Upper lobe of right lung (tissue), 1 donor: ENCODE results near the gene SLC25A6. TPM values are rescaled to one million over a fixed set of nuclear protein-coding genes. Genes with fewer than 3 reads are reported as not detected.

Experiments
- ATAC-seq: fragments of 200-7000 bp; cut with Tn5 transposase; one replicate; pipeline ENCODE4 v1.9.1; 2020; ENCODE audit warnings: mild to moderate bottlenecking, moderate library complexity
- DNase-seq: peaks from one replicate; pipeline ENCODE4 v3.0.0-alpha.2; 2020
- H3K27ac ChIP-seq: fragments of 200-600 bp; one replicate; pipeline ENCODE4 v1.8.0; 2022
- H3K27me3 ChIP-seq: fragments of 200-600 bp; one replicate; pipeline ENCODE4 v1.8.0; 2022; ENCODE audit warnings: mild to moderate bottlenecking
- H3K36me3 ChIP-seq: fragments of 200-600 bp; one replicate; pipeline ENCODE4 v1.8.0; 2022
- H3K4me1 ChIP-seq: fragments of 200-600 bp; one replicate; pipeline ENCODE4 v1.8.0; 2022
- H3K4me3 ChIP-seq: fragments of 200-600 bp; one replicate; pipeline ENCODE4 v1.8.0; 2022; ENCODE audit warnings: mild to moderate bottlenecking
- H3K9me3 ChIP-seq: fragments of 200-600 bp; one replicate; pipeline ENCODE4 v1.8.0; 2022
- CTCF ChIP-seq: fragments of 200-600 bp; IDR thresholded peaks from one replicate; pipeline ENCODE4 v1.8.0; 2022; ENCODE audit warnings: antibody characterized with exemption
- intact Hi-C: fragments of 100-400 bp; cut with DNase I; formaldehyde crosslinking; loops from one replicate; pipeline ENCODE4 v1.11.0; 2022
- total RNA-seq: library from RNA; stranded (reverse); fragmentation: NEBNext Ultra II Directional; extraction: Animal tissue kit (Norgen Biotek cat#: 25700); gene quantifications from one replicate; pipeline ENCODE4 v1.2.1, GENCODE V29; 2021
- donor health status: DM: no; HTN: yes; CAD: no; lungs with severe emphysema.

The SLC25A6 gene
- total RNA-seq, 1 donor from 2014 or later, result 337 TPM

GRCh38 chrX:1422135-1422465, 30.2 kb upstream of the SLC25A6 start:
- Histone ChIP-seq H3K27me3 (no peaks in the 10 kb centered on the region), H3K4me3 (no peak overlapping the region), H3K27ac (no peak overlapping the region), H3K9me3 (no peaks in the 10 kb centered on the region), H3K4me1 (no peaks in the 10 kb centered on the region), H3K36me3 (peaks cover 38% of the 10 kb centered on the region)
- DNase-seq, result peak; percentile 10
- intact Hi-C loops, result no loop called here
- no peak for TF ChIP-seq CTCF
- ATAC-seq, result no peak

- Histone ChIP-seq H3K27me3 (no peaks in the 10 kb centered on the region), H3K36me3 (peaks cover 33% of the 10 kb centered on the region), H3K9me3 (no peaks in the 10 kb centered on the region), H3K4me3 (no peak overlapping the region), H3K4me1 (no peaks in the 10 kb centered on the region), H3K27ac (no peak overlapping the region)
- no peak for TF ChIP-seq CTCF
- intact Hi-C loops, result no loop called here
- DNase-seq (peak; percentile 28), ATAC-seq (no peak)
These were observed 29.7 kb upstream of the SLC25A6 start for GRCh38 chrX:1421433-1422134.

- intact Hi-C loops, result no loop called here
- no peak for TF ChIP-seq CTCF
- Histone ChIP-seq H3K27me3 (no peaks in the 10 kb centered on the region), H3K27ac (no peak overlapping the region), H3K9me3 (no peaks in the 10 kb centered on the region), H3K4me1 (no peaks in the 10 kb centered on the region), H3K4me3 (no peak overlapping the region), H3K36me3 (peaks cover 27% of the 10 kb centered on the region)
- peak; percentile 63 for DNase-seq
- no peak for ATAC-seq
These were observed 28.5 kb upstream of the SLC25A6 start for GRCh38 chrX:1420371-1420770.

GRCh38 chrX:1419545-1420355, 27.8 kb upstream of the SLC25A6 start:
- DNase-seq (no peak), ATAC-seq (no peak)
- Histone ChIP-seq H3K27ac (no peak overlapping the region), H3K4me3 (no peak overlapping the region), H3K36me3 (peaks cover 23% of the 10 kb centered on the region), H3K4me1 (no peaks in the 10 kb centered on the region), H3K27me3 (no peaks in the 10 kb centered on the region), H3K9me3 (no peaks in the 10 kb centered on the region)
- TF ChIP-seq CTCF, result no peak
- intact Hi-C loops, result no loop called here

GRCh38 chrX:1418901-1419544, 27.1 kb upstream of the SLC25A6 start:
- no peak for TF ChIP-seq CTCF
- Histone ChIP-seq H3K27me3 (no peaks in the 10 kb centered on the region), H3K9me3 (no peaks in the 10 kb centered on the region), H3K27ac (no peak overlapping the region), H3K4me1 (no peaks in the 10 kb centered on the region), H3K36me3 (peaks cover 28% of the 10 kb centered on the region), H3K4me3 (no peak overlapping the region)
- DNase-seq, result peak; percentile 62
- intact Hi-C loops, result no loop called here
- no peak for ATAC-seq
